Fibroblast of lung (primary cell): Measurements from ENCODE around the gene CHST9. TPM values are rescaled to one million over a fixed set of nuclear protein-coding genes. Genes with fewer than 3 reads are reported as not detected.

Experiments used
- DNase-seq, 2 donors: peaks; one replicate each; pipeline versions ENCODE4 v3.0.0 to v3.0.0-alpha.2; 2010; ENCODE audit warnings: low read depth in 2 of 2
- H2AFZ ChIP-seq: 2 replicates; pipeline ENCODE4 v1.5.1; 2012; ENCODE audit warnings: low read length, control low read depth, inconsistent platforms
- H3K27ac ChIP-seq: 2 replicates; pipeline ENCODE4 v1.5.1; 2011; ENCODE audit warnings: low read length, control low read depth; ENCODE audit not compliant: insufficient read depth
- H3K27me3 ChIP-seq: 2 replicates; pipeline ENCODE4 v1.5.1; 2011; ENCODE audit warnings: mild to moderate bottlenecking, low read length; ENCODE audit not compliant: control insufficient read depth, insufficient read depth
- H3K36me3 ChIP-seq: 2 replicates; pipeline ENCODE4 v1.5.1; 2011; ENCODE audit warnings: low read length; ENCODE audit not compliant: control insufficient read depth, insufficient read depth
- H3K4me1 ChIP-seq: 2 replicates; pipeline ENCODE4 v1.5.1; 2011; ENCODE audit warnings: low read length; ENCODE audit not compliant: control insufficient read depth, insufficient read depth; ENCODE audit errors: extremely low read depth
- H3K4me2 ChIP-seq: 2 replicates; pipeline ENCODE4 v1.5.1; 2011; ENCODE audit warnings: low read length, control low read depth; ENCODE audit not compliant: insufficient read depth; ENCODE audit errors: extremely low read depth
- H3K4me3 ChIP-seq, 4 experiments: fragments of 200-600 bp in 1 of 4; sonication (generic) in 1 of 4; replicated peaks in 1 of 4; 2 replicates each; pipeline ENCODE4 v1.5.1; 2011 to 2016; ENCODE audit warnings: low read length in 4 of 4, low read depth in 3 of 4, mild to moderate bottlenecking in 3 of 4, control low read depth in 2 of 4, inconsistent platforms in 1 of 4, mixed read lengths in 1 of 4; ENCODE audit not compliant: insufficient read depth in 1 of 4; ENCODE audit errors: control extremely low read depth in 1 of 4
- H3K79me2 ChIP-seq: 2 replicates; pipeline ENCODE4 v1.5.1; 2012; ENCODE audit warnings: mild to moderate bottlenecking, low read length, inconsistent platforms; ENCODE audit not compliant: control insufficient read depth, insufficient read depth
- H3K9ac ChIP-seq: 2 replicates; pipeline ENCODE4 v1.5.1; 2011; ENCODE audit warnings: mild to moderate bottlenecking, low read length, control low read depth; ENCODE audit not compliant: insufficient read depth
- H3K9me3 ChIP-seq: 2 replicates; pipeline ENCODE4 v1.5.1; 2012; ENCODE audit warnings: low read depth, low read length; ENCODE audit not compliant: control insufficient read depth, insufficient read depth
- H4K20me1 ChIP-seq: 2 replicates; pipeline ENCODE4 v1.5.1; 2011; ENCODE audit warnings: low read length; ENCODE audit not compliant: control insufficient read depth, insufficient read depth; ENCODE audit errors: extremely low read depth
- CTCF ChIP-seq, 2 donors: IDR thresholded peaks in 1 of 2; conservative IDR thresholded peaks in 1 of 2; 1 replicate in 1 of 2; 2 replicates in 1 of 2; pipeline ENCODE4 v1.5.1; 2011 to 2012; ENCODE audit warnings: low read length in 2 of 2, control low read depth in 1 of 2, inconsistent platforms in 1 of 2, low read depth in 1 of 2, mild to moderate bottlenecking in 1 of 2
- EZH2 ChIP-seq: IDR thresholded peaks from 2 replicates; pipeline ENCODE4 v1.5.1; 2012; ENCODE audit warnings: low read length, control low read depth, mild to moderate bottlenecking; ENCODE audit errors: missing control alignments
- polyA plus RNA-seq, 2 donors: library from polyadenylated mRNA; depleted of rRNA in 1 of 2; stranded (reverse) in 1 of 2; unstranded in 1 of 2; fragments of >200 nt; gene quantifications; 2 replicates each; pipeline ENCODE4 v1.2.1, GENCODE V29; 2011 to 2012; ENCODE audit warnings: missing spikeins in 1 of 2
- total RNA-seq: library from RNA; depleted of rRNA; stranded (reverse); fragments of >200 nt; gene quantifications from 2 replicates; pipeline ENCODE4 v1.2.1, GENCODE V29; 2014

Gene CHST9
- total and polyA plus RNA-seq, 2 donors (not counting 1 experiment from before 2014, with no cell fraction given) = not detected

- Histone ChIP-seq H3K9me3 (no peaks in the 10 kb centered on the region), H3K27ac (no peak overlapping the region), H3K36me3 (no peaks in the 10 kb centered on the region), H3K4me2 (no peak overlapping the region), H3K9ac (no peak overlapping the region), H3K4me3 (no peak overlapping the region), H3K79me2 (no peaks in the 10 kb centered on the region), H4K20me1 (no peaks in the 10 kb centered on the region), H3K4me1 (no peaks in the 10 kb centered on the region), H3K27me3 (no peaks in the 10 kb centered on the region), H2AFZ (no peak overlapping the region)
- TF ChIP-seq CTCF (conservative IDR thresholded peaks at IDR 0.05 in 1 of 2, IDR thresholded peaks at IDR 0.05 in 1 of 2; ENCODE audit: low read depth in 1 of 2, low read length in 2 of 2) (no peak), EZH2 (no peak)
- DNase-seq = no peak
These were observed 185.3 kb downstream of the CHST9 start for GRCh38 chr18:26999797-27000196.

GRCh38 chr18:26993568-26993967 lies 191.5 kb downstream of the CHST9 start:
- no peak overlapping the region for H3K9ac ChIP-seq
- H3K79me2 ChIP-seq = no peaks in the 10 kb centered on the region
- no peaks in the 10 kb centered on the region for H3K36me3 ChIP-seq
- H2AFZ ChIP-seq = no peak overlapping the region
- H3K27me3 ChIP-seq = no peaks in the 10 kb centered on the region
- H3K27ac ChIP-seq = no peak overlapping the region
- no peak overlapping the region for H3K4me3 ChIP-seq
- no peaks in the 10 kb centered on the region for H3K4me1 ChIP-seq
- no peaks in the 10 kb centered on the region for H3K9me3 ChIP-seq
- TF ChIP-seq EZH2 (no peak), CTCF (conservative IDR thresholded peaks at IDR 0.05 in 1 of 2, IDR thresholded peaks at IDR 0.05 in 1 of 2; ENCODE audit: low read depth in 1 of 2, low read length in 2 of 2) (no peak)
- no peak for DNase-seq
- no peaks in the 10 kb centered on the region for H4K20me1 ChIP-seq
- H3K4me2 ChIP-seq = no peak overlapping the region

GRCh38 chr18:26992926-26993325 lies 192.2 kb downstream of the CHST9 start:
- Histone ChIP-seq H3K4me1 (no peaks in the 10 kb centered on the region), H3K9me3 (no peaks in the 10 kb centered on the region), H3K4me2 (no peak overlapping the region), H4K20me1 (no peaks in the 10 kb centered on the region), H2AFZ (no peak overlapping the region), H3K27me3 (no peaks in the 10 kb centered on the region), H3K27ac (no peak overlapping the region), H3K36me3 (no peaks in the 10 kb centered on the region), H3K9ac (no peak overlapping the region), H3K79me2 (no peaks in the 10 kb centered on the region), H3K4me3 (no peak overlapping the region)
- DNase-seq = no peak
- no peak for TF ChIP-seq EZH2
- TF ChIP-seq CTCF (conservative IDR thresholded peaks at IDR 0.05 in 1 of 2, IDR thresholded peaks at IDR 0.05 in 1 of 2; ENCODE audit: low read depth in 1 of 2, low read length in 2 of 2) = no peak
